Occipital lobe (tissue), 2 donors: ENCODE data around the gene OARD1. TPM values are rescaled to one million over a fixed set of nuclear protein-coding genes. Genes with fewer than 3 reads are reported as not detected.
"Not testable (repeated sequence)": the region's sequence is repeated elsewhere in the genome, so short reads cannot be mapped to it uniquely, and the experiment has no call there.

Experiments used
- DNase-seq: peaks from one replicate; lab custom pipeline; 2025; lab: John Stamatoyannopoulos, UW
- total RNA-seq: library from RNA; depleted of rRNA; stranded (reverse); fragments of >200 nt; gene quantifications from one replicate; pipeline ENCODE4 v1.2.3, GENCODE V29; 2014

Gene OARD1
- total RNA-seq, 1 donor from 2014 or later: 15.8 TPM

DNA sequence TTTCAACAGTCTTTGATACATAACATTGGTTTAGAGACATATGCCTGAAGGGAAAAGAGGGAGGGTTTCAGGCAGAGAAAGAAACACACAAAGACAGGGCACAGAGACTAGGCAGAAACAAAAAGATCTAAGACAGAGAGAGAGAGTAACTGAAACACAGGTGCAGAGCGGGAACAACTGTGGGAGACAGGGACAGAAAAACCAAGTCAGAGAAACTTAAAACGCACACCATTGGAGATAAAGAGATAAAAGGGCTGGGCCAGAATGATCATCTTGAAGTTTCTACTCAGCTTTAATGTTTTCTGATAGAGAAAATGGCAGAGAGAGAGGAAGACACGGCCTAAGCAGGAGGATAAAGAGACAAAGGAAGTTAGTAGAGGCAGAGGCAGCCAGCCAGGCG, 44.9 kb downstream of the OARD1 start:
- DNase-seq: no peak

DNA sequence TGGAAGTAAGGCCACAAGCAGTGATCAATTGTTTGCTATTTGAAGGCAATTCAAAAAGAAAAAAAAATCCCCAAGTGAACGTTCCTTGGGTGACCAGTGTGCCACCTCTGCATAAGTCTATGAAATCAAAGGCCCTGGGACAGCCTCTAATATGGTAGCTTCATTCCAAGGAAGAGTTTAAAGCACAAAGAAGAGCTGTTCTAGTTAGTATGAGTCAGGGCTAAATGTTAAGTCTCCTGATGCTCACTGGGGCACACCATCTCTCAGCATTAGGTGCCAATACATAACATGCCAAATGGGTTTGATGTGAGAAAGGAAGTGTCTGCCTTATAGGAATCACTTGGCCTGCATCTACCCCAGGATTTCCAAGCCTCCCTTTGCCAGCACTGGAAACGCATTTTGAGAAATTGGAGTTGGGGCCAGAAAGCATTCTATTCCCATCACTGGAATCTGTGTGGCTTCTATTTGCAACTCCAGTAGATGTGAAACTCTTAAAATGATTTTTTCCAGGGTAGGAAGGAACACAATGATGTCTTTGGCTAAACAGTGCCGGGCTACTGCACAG, 46.1 kb downstream of the OARD1 start:
- DNase-seq: no peak

DNA sequence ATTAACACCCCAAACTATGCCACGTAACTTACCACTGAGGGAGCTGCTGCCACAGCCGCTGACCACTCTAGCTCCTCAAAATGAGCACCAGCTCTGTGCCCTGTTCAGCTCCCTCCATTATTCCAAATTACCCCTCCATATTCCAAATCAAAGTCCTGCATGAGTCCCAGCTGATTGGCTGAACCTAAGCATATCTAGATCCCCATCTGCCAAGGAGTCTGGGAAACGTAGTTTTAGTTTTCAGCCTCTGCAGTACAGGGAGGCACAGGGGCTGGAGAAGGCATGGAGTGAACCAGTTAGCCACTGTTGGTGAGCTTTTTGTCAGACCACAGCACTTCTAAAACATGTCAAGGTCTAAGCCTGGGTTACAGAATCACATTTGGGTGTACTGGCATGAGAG, 49.0 kb downstream of the OARD1 start:
- no peak for DNase-seq

DNA sequence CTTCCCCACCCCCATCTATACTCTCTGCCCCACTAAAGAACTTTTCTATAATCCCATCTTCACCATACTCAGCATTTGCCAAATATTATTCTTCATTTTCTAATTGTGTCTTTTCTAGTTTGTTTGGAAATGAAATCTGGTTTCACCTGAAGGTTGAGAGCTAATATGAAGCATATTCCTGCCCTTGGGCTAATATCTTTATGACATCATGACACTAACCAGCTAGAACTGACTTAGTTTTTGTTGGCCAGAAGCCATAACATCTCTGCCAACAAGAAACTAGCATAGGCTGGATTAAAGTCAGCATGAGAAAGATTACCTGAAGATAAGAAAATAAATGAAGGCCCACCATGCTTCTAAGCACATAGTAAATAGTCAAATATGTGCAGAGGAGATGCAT, 49.9 kb downstream of the OARD1 start:
- no peak for DNase-seq

DNA sequence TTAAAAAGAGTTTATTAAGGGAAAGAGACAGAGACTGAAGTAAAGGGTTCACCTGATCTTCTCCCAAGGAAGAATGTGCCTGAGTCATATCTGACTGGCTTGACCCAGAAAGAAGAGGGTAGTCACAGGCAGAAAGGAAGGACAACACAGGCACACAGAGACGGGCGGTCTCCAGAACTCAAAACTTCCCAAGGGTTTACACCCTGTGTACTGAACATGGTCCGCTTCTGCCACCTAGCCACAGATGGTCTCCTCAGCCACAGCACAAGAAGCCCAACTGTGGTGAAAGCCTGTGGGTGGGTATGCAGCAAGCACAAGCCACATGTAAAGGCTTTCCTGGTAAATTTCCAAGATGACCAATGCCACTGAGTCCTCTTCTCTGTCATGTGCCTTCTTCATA, 50.3 kb downstream of the OARD1 start:
- DNase-seq: peak; percentile 48

DNA sequence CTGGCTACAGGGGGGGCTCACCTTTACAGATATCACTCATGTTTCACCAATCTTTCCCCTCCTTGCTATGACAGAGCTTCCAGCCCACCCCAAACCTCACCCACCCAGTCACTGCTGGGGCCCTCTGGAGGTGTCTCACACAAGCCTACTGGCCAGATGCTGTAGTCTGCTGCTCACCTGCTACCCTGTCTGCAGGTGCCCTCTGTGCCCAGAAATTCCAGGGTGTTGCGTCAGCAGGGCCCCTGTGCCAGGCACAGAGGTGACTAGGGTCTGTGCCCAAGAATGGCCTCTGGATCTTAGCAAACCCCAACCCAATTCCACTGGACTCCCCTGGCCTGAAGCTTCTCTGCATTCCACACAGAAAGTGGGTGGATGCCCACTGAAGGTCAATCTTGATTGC, 54.5 kb downstream of the OARD1 start:
- DNase-seq: no peak

DNA sequence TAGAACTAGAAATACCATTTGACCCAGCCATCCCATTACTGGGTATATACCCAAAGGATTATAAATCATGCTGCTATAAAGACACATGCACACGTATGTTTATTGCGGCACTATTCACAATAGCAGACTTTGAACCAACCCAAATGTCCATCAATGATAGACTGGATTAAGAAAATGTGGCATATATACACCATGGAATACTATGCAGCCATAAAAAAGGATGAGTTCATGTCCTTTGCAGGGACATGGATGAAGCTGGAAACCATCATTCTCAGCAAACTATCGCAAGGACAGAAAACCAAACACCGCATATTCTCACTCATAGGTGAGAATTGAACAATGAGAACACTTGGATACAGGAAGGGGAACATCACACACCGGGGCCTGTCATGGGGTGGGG, 56.3 kb downstream of the OARD1 start:
- not testable (repeated sequence) for DNase-seq

DNA sequence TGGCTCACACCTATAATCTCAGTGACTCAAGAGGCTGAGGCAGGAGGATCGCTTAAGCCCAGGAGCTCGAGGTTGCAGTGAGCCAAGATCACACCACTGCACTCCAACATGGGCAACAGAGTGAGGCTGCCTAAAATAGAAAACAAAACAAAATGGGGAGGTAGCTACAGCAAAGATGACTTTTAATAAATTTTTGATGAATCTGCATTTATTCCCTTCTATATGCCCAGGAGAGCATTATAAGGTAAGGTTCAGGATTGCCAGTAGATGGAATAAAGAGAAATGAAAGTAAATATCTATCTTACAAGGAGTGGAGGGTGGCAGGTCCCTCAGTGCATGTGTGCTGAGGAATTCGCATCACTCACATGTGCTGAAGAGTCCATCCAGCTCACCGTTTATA, 57.4 kb downstream of the OARD1 start:
- DNase-seq: no peak

Other genes starting within 250 kb of the OARD1 start
- gene UNC5CL, start 33.1 kb downstream of the OARD1 start, total RNA-seq: 0.16 TPM
- gene TSPO2, start 29.9 kb downstream of the OARD1 start, total RNA-seq: not detected
- gene APOBEC2, start 19.2 kb downstream of the OARD1 start, total RNA-seq: 0.62 TPM
- 40.4 TPM for gene NFYA, start 618 bp upstream of the OARD1 start, total RNA-seq
- gene TREML1, start 82.0 kb upstream of the OARD1 start, total RNA-seq: not detected
- gene TREM2, start 90.8 kb upstream of the OARD1 start, total RNA-seq: 10.5 TPM
- gene TREML2, start 128.8 kb upstream of the OARD1 start, total RNA-seq: not detected
- gene TREML4, start 156.0 kb upstream of the OARD1 start, total RNA-seq: not detected
- not detected for gene TREM1, start 214.3 kb upstream of the OARD1 start, total RNA-seq